Measurements from ENCODE around the gene TUBB8.

DNA sequence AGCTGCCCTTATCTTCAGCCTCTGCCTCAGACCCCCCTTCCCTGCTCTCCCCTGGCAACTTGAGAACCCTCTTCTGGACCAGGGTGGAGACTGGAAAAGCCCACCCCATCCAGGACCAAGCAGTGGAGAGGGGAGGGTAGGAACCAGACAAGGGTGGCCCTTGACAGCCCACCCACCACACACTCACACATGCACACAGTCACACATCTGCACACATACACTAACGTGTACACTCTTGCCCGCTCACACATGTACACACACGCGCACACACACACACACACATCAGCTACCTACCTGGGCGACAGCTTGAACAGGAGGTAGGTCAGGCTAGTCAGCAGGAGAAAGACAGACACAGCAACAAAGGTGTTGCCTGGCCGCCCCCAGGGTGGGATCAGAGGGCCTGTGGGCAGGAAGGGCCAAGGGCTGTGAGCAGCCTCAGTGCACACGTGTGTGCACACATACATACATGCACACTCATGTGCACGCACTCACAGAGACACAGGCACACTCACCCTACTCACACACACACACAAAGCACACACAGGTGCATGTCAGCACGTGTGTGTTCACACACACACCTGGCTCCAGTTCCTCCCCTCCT is 34.9 kb upstream of the TUBB8 start:
- TF ChIP-seq POLR2AphosphoS5 (IDR thresholded peaks at IDR 0.05; ENCODE audit: borderline replicate concordance, low read depth, low read length) (no peak), EZH2 (IDR thresholded peaks at IDR 0.05) (no peak)
